ENCODE data around the gene SLC35C1.
A peak's percentile ranks its signal among the peaks of the same experiment; 100 is the strongest.
"Not testable (repeated sequence)": the region's sequence is repeated elsewhere in the genome, so short reads cannot be mapped to it uniquely, and the experiment has no call there.

Gene SLC35C1

GRCh38 chr11:45791524-45791923 lies 13.4 kb upstream of the SLC35C1 start:
- DNase-seq, result no peak

GRCh38 chr11:45794169-45794568 lies 10.8 kb upstream of the SLC35C1 start:
- DNase-seq, result no peak

GRCh38 chr11:45795379-45795778 lies 9.6 kb upstream of the SLC35C1 start:
- no peak for DNase-seq

DNA sequence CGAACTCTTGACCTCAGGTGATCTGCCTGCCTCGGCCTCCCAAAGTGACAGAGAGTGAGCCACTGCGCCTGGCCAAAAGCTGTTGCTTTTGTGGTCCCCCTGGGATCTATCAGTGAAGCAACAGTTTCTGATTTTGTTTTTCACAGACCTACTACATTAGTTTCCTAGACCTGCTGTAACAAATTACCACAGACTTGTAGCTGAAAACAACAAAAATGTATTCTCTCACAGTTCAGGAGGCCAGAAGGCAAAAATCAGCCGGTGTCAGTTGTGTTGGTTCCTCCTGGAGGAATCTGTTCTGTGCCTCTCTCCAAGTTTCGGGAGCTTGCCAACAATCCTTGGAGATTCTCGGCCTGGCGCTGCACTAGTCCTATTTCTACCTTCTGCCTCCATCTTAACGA lies 8.5 kb upstream of the SLC35C1 start:
- DNase-seq, result no peak

DNA sequence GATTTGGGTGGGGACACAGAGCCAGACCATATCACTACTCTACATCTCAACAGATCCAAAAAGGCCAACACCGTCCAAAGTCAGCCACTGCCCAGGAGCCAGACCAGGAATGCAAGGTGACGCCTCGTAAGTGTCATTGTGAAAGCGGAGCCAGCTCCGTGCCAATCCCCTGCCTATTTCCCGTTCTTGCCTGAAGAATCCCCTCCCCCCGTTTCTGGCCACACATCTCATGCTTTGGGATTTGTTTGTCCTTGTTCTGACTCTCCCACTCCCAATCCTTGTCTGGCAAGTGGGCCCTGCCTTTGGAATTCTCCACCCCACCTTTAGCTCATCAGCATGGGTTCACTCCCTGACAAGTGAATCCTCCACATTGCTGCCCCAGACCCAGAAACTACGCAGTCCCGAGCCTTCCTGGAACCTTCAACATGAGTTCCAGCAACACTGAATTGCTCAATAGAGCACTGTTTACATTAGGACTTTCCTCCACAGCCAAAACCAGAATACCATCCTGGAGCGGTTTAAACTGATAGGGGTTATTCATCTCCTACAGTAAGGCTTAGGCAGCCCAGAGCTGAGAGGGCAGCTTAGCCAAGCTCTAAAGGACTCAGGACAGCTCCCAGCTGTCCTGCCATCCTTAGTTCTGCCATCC lies 6.0 kb upstream of the SLC35C1 start:
- DNase-seq, result no peak

DNA sequence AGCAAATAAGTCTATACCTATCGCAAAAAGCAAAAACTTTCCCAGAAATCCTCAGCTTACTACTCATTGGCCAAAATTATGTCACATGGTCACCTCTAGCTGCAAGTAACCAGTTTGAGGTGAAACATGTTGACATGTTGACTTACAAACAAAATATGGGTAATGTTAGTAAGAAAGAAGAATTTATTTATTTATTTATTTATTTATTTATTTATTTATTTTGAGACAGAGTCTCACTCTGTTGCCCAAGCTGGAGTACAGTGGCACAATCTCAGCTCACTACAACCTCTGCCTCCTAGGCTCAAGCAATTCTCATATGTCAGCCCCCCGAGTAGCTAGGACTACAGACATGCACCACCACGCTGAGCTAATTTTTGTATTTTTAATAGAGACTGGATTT lies 5.4 kb upstream of the SLC35C1 start:
- no peak for DNase-seq

- no peak for DNase-seq
These were observed 4.7 kb upstream of the SLC35C1 start for GRCh38 chr11:45800261-45800660.

DNA sequence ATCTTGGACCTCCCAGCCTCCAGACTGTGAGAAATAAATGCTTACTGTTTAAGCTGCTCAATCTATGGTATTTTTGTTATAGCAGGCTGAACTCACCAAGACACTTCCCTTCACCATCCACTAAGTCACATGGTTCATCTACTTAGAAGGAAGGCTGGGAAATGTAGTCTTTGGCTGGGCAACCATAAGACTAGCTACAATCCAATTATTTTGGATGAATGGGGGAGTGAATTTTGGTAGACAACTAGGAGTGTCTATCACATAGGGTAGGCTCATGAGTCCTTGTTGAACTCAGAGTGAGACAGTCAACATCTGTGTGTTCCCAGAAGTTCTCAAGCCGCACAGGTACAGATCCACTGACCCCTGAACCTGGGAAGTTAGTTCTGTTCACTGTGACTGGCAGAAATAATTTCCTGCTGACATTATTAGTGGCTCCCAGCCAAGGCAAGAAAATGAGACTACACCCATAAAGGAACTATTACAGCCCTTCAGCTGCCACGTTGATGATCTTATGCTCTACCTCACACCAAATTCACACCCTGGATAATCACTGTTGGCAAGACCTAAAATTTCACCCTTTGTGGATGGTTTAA lies 3.1 kb upstream of the SLC35C1 start:
- no peak for DNase-seq

- DNase-seq, result no peak
These were observed 2.2 kb upstream of the SLC35C1 start for GRCh38 chr11:45802531-45803317.

GRCh38 chr11:45803971-45804760 lies 783 bp upstream of the SLC35C1 start:
- DNase-seq, result no peak

GRCh38 chr11:45805305-45806071 lies 539 bp downstream of the SLC35C1 start:
- peak; percentile 12 for DNase-seq

DNA sequence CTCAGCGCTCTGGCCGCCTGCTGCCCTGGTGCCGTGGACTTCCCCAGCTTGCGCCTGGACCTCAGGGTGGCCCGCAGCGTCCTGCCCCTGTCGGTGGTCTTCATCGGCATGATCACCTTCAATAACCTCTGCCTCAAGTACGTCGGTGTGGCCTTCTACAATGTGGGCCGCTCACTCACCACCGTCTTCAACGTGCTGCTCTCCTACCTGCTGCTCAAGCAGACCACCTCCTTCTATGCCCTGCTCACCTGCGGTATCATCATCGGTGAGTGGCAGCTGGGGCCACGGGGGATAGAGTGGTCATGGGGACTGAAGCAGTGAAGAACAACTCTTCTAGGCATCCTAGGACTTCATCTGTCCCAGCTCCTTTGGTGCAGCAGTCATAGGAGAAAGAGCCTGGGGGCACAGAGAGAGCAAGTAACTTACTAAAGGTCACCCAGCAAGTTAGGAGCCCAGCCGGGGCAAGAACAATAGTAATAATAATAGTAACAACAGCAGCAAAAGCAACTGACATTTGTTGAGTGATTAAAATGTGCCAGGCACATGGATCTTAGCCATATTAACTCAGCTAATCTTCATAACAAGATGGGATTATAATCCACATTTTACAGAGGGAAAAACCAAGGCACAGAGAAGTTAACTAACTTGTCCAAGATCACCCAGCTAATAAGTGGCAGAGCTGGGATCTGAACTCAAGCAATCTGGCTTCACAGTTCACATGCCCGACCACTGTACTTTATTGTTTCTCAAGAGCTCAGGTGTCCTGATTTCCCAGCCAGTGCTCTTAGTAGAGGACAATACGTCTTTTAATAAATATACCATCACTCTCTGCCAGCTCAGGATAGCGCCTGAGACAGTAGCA lies 1.4 kb downstream of the SLC35C1 start:
- DNase-seq, result no peak

- no peak for DNase-seq
These were observed 2.2 kb downstream of the SLC35C1 start for GRCh38 chr11:45806937-45807791.

GRCh38 chr11:45807792-45808238 lies 2.9 kb downstream of the SLC35C1 start:
- no peak for DNase-seq

DNA sequence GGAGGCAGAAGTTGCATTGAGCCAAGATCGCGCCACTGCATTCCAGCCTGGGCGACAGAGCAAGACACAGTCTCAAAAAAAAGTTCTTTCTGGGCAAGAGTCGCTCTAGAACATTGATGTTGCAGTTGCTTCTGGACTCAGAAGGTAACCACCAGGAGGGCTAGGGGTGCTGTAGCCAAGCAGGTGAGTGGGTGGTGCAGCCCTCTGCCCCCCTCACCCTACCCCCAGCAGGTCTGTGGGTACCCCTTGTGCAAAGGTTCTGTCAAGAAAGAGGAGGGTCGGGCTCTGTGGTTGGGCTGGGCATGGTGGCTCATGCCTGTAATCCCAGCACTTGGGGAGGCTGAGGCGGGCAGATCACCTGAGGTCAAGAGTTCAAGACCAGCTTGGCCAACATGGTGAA lies 3.5 kb downstream of the SLC35C1 start:
- not testable (repeated sequence) for DNase-seq

GRCh38 chr11:45809456-45810395 lies 4.8 kb downstream of the SLC35C1 start:
- DNase-seq, result no peak

DNA sequence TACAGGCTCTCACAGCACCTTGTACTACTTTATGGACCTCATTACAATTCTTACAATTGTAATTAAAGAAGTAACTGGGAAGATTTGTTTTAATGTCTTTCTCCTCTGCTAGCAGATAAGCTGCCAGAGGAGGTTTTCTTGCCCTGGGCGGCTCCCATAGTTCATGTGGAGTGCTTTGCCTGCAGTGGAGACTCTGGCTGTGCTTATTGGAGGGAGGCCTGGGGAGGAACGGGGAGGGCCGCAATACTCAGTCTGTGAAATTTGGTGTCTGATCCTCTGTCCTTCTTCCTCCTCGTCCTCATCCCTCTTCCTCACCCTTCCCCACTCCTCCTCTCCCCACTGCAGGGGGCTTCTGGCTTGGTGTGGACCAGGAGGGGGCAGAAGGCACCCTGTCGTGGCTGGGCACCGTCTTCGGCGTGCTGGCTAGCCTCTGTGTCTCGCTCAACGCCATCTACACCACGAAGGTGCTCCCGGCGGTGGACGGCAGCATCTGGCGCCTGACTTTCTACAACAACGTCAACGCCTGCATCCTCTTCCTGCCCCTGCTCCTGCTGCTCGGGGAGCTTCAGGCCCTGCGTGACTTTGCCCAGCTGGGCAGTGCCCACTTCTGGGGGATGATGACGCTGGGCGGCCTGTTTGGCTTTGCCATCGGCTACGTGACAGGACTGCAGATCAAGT lies 5.6 kb downstream of the SLC35C1 start:
- no peak for DNase-seq

DNA sequence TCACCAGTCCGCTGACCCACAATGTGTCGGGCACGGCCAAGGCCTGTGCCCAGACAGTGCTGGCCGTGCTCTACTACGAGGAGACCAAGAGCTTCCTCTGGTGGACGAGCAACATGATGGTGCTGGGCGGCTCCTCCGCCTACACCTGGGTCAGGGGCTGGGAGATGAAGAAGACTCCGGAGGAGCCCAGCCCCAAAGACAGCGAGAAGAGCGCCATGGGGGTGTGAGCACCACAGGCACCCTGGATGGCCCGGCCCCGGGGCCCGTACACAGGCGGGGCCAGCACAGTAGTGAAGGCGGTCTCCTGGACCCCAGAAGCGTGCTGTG lies 6.1 kb downstream of the SLC35C1 start:
- no peak for DNase-seq

Measured in amniotic stem cell (primary cell).